HG03520 (cell line): ENCODE data around the gene BHLHE23.
"Not testable (repeated sequence)": the region's sequence is repeated elsewhere in the genome, so short reads cannot be mapped to it uniquely, and the experiment has no call there.

Experiments used
- ATAC-seq: cut with Tn5 transposase; IDR thresholded peaks from one replicate; pipeline ENCODE4 v1.9.1; 2021; ENCODE audit warnings: mild to moderate bottlenecking, moderate library complexity; ENCODE audit not compliant: unreplicated experiment

Gene BHLHE23

GRCh38 chr20:62962891-62963613, 43.7 kb downstream of the BHLHE23 start:
- ATAC-seq: no peak

GRCh38 chr20:62962221-62962879, 44.4 kb downstream of the BHLHE23 start:
- no peak for ATAC-seq

GRCh38 chr20:62961799-62962198, 45.0 kb downstream of the BHLHE23 start:
- no peak for ATAC-seq

GRCh38 chr20:62961310-62961783, 45.4 kb downstream of the BHLHE23 start:
- no peak for ATAC-seq

GRCh38 chr20:62960446-62961309, 46.1 kb downstream of the BHLHE23 start:
- not testable (repeated sequence) for ATAC-seq

- no peak for ATAC-seq
Observed at GRCh38 chr20:62959998-62960436, 46.7 kb downstream of the BHLHE23 start.

- ATAC-seq: no peak
Observed at GRCh38 chr20:62959101-62959971, 47.4 kb downstream of the BHLHE23 start.

GRCh38 chr20:62958388-62959100, 48.2 kb downstream of the BHLHE23 start:
- no peak for ATAC-seq

- no peak for ATAC-seq
Observed at GRCh38 chr20:62957136-62958117, 49.3 kb downstream of the BHLHE23 start.

GRCh38 chr20:62956387-62957135, 50.2 kb downstream of the BHLHE23 start:
- no peak for ATAC-seq
